HG03139 (cell line): Measurements from ENCODE around the gene DPYD.

Source experiments
- ATAC-seq: cut with Tn5 transposase; IDR thresholded peaks from one replicate; pipeline ENCODE4 v1.9.1; 2021; ENCODE audit not compliant: unreplicated experiment

Gene DPYD

GRCh38 chr1:97553971-97554370 lies 366.9 kb downstream of the DPYD start:
- ATAC-seq, result no peak

- no peak for ATAC-seq
These were observed 369.7 kb downstream of the DPYD start for GRCh38 chr1:97551113-97551512.

- no peak for ATAC-seq
These were observed 375.4 kb downstream of the DPYD start for GRCh38 chr1:97545446-97545845.

- ATAC-seq, result no peak
These were observed 380.4 kb downstream of the DPYD start for GRCh38 chr1:97540346-97540888.

- no peak for ATAC-seq
These were observed 382.7 kb downstream of the DPYD start for GRCh38 chr1:97538113-97538512.

GRCh38 chr1:97533358-97533757 lies 387.5 kb downstream of the DPYD start:
- ATAC-seq, result no peak

GRCh38 chr1:97529600-97529999 lies 391.2 kb downstream of the DPYD start:
- no peak for ATAC-seq

- no peak for ATAC-seq
These were observed 396.6 kb downstream of the DPYD start for GRCh38 chr1:97524211-97524610.

- ATAC-seq, result no peak
These were observed 404.2 kb downstream of the DPYD start for GRCh38 chr1:97516588-97516987.

GRCh38 chr1:97508653-97509218 lies 412.1 kb downstream of the DPYD start:
- ATAC-seq, result no peak

- ATAC-seq, result no peak
These were observed 413.0 kb downstream of the DPYD start for GRCh38 chr1:97507863-97508262.

- ATAC-seq, result no peak
These were observed 414.5 kb downstream of the DPYD start for GRCh38 chr1:97506368-97506767.

GRCh38 chr1:97505816-97506215 lies 415.0 kb downstream of the DPYD start:
- peak; percentile 96 for ATAC-seq

GRCh38 chr1:97505289-97505688 lies 415.5 kb downstream of the DPYD start:
- ATAC-seq, result peak; percentile 11

- no peak for ATAC-seq
These were observed 418.5 kb downstream of the DPYD start for GRCh38 chr1:97502360-97502759.

GRCh38 chr1:97501628-97502027 lies 419.2 kb downstream of the DPYD start:
- no peak for ATAC-seq

GRCh38 chr1:97500760-97501159 lies 420.1 kb downstream of the DPYD start:
- no peak for ATAC-seq

GRCh38 chr1:97499667-97500066 lies 421.2 kb downstream of the DPYD start:
- ATAC-seq, result no peak

GRCh38 chr1:97489834-97490233 lies 431.0 kb downstream of the DPYD start:
- peak; percentile 64 for ATAC-seq

- no peak for ATAC-seq
These were observed 432.3 kb downstream of the DPYD start for GRCh38 chr1:97488530-97488929.

- no peak for ATAC-seq
These were observed 438.8 kb downstream of the DPYD start for GRCh38 chr1:97482022-97482421.

GRCh38 chr1:97467445-97467844 lies 453.4 kb downstream of the DPYD start:
- ATAC-seq, result no peak

- no peak for ATAC-seq
These were observed 456.5 kb downstream of the DPYD start for GRCh38 chr1:97464305-97464704.
